Uterus (tissue), 4 donors: ENCODE measurements around the gene GPANK1. TPM values are rescaled to one million over a fixed set of nuclear protein-coding genes. Genes with fewer than 3 reads are reported as not detected.

Experiments used
- DNase-seq, 2 donors: peaks; one replicate each; pipeline ENCODE4 v3.0.0-alpha.2; 2019 to 2020
- H3K27ac ChIP-seq, 2 donors: fragments of 200-600 bp; sonication (generic); 1 replicate in 1 of 2; 2 replicates in 1 of 2; pipeline ENCODE4 v1.5.1; 2016 to 2018
- H3K27me3 ChIP-seq, 2 donors: fragments of 200-600 bp; sonication (generic); one replicate each; pipeline ENCODE4 v1.5.1; 2018 to 2019; ENCODE audit warnings: control low read depth in 1 of 2
- H3K36me3 ChIP-seq, 2 donors: fragments of 200-600 bp; sonication (generic); one replicate each; pipeline ENCODE4 v1.5.1; 2019; ENCODE audit warnings: control low read depth in 1 of 2
- H3K4me1 ChIP-seq, 2 donors: fragments of 200-600 bp; sonication (generic); one replicate each; pipeline ENCODE4 v1.5.1; 2018 to 2019; ENCODE audit warnings: control low read depth in 1 of 2
- H3K4me3 ChIP-seq, 2 donors: fragments of 200-600 bp; sonication (generic); 1 replicate in 1 of 2; 2 replicates in 1 of 2; pipeline ENCODE4 v1.5.1; 2018 to 2019; ENCODE audit warnings: mild to moderate bottlenecking in 1 of 2
- H3K9me3 ChIP-seq, 2 donors: fragments of 200-600 bp; sonication (generic); one replicate each; pipeline ENCODE4 v1.5.1; 2019; ENCODE audit warnings: control low read depth in 1 of 2
- POLR2A ChIP-seq, 2 donors: fragments of 450-650 bp; IDR thresholded peaks; one replicate each; pipeline ENCODE4 v1.6.1; 2016; ENCODE audit warnings: antibody characterized with exemption in 2 of 2, mild to moderate bottlenecking in 1 of 2, moderate library complexity in 1 of 2
- intact Hi-C: fragments of 100-400 bp; cut with DNase I; formaldehyde crosslinking; loops from one replicate; pipeline ENCODE4 v1.15.1; 2023; ENCODE audit warnings: low total_unique reads
- total RNA-seq, 4 donors: library from RNA; depleted of rRNA in 3 of 4; stranded (reverse); fragments of >200 nt in 3 of 4; gene quantifications; one replicate each; pipeline versions ENCODE4 v1.1.0 to v1.2.4, GENCODE V29; 2014 to 2023
- TF ChIP-seq, protein P1 (sequence below), 4 experiments: fragments of 200-600 bp in 2 of 4; fragments of 450-650 bp in 2 of 4; sonication (generic) in 2 of 4; IDR thresholded peaks; one replicate each; pipeline ENCODE4 v1.5.1; 2016 to 2019; ENCODE audit warnings: antibody characterized with exemption in 4 of 4, mild to moderate bottlenecking in 2 of 4, moderate library complexity in 1 of 4
- donor health status: DM: yes; HTN: yes; CAD: no.

GPANK1 gene
- total RNA-seq, 4 donors from 2014 or later: 5.1 to 25.6 (median 15.4) TPM

DNA sequence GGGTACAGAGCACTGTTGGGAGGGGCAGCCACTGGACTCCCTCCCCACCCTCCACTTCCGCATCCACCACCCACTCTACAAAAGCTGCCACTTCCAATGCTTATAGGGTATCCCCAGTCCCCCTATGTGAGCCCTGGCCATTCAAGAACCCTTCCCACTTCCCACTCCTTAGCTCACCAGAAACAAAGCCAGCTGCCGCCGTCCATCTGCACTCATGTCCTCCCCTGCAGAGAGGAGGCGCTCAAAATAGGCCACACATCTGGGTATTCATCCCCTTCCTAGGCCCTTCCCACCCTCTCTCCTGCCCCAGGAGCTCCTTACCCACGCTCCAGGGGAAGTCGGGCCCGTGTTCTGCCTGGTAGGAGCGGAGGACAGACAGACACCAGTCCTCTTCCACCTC lies 22.5 kb upstream of the GPANK1 start:
- Histone ChIP-seq H3K4me3 (no peak overlapping the region), H3K36me3 (no peaks in the 10 kb centered on the region), H3K27me3 (no peaks in the 10 kb centered on the region), H3K27ac (no peak overlapping the region), H3K9me3 (no peaks in the 10 kb centered on the region), H3K4me1 (no peaks in the 10 kb centered on the region)
- TF ChIP-seq, protein P1, sequence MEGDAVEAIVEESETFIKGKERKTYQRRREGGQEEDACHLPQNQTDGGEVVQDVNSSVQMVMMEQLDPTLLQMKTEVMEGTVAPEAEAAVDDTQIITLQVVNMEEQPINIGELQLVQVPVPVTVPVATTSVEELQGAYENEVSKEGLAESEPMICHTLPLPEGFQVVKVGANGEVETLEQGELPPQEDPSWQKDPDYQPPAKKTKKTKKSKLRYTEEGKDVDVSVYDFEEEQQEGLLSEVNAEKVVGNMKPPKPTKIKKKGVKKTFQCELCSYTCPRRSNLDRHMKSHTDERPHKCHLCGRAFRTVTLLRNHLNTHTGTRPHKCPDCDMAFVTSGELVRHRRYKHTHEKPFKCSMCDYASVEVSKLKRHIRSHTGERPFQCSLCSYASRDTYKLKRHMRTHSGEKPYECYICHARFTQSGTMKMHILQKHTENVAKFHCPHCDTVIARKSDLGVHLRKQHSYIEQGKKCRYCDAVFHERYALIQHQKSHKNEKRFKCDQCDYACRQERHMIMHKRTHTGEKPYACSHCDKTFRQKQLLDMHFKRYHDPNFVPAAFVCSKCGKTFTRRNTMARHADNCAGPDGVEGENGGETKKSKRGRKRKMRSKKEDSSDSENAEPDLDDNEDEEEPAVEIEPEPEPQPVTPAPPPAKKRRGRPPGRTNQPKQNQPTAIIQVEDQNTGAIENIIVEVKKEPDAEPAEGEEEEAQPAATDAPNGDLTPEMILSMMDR (IDR thresholded peaks at IDR 0.05): no peak
- TF ChIP-seq POLR2A (IDR thresholded peaks at IDR 0.05): no peak
- DNase-seq: no peak
- intact Hi-C loops: no loop called here

DNA sequence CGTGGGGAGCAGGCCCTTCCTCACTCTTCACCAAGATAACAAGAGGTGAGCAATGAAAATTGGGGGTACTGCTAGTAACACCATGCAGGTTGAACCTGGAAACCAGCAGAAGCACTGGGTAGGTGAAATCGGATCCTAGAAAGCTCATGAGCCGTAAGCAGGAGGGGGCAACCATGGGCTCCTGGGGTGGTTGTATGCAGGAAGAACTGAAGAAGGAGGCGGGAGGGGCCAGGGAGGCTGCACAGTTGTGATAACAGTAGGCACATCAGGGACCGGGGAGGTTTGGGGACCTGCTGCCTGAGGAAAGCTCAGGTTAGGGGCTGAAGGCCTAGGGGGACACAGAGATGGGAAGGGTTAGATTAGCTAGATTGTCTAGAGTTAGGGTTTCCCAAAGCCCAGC lies 21.7 kb upstream of the GPANK1 start:
- no peak for TF ChIP-seq POLR2A (IDR thresholded peaks at IDR 0.05)
- TF ChIP-seq, protein P1 (IDR thresholded peaks at IDR 0.05): no peak
- H3K4me1 ChIP-seq: no peaks in the 10 kb centered on the region
- H3K36me3 ChIP-seq: no peaks in the 10 kb centered on the region
- no peak overlapping the region for H3K4me3 ChIP-seq
- no peak overlapping the region for H3K27ac ChIP-seq
- DNase-seq: no peak
- intact Hi-C loops: no loop called here
- no peaks in the 10 kb centered on the region for H3K9me3 ChIP-seq
- no peaks in the 10 kb centered on the region for H3K27me3 ChIP-seq

DNA sequence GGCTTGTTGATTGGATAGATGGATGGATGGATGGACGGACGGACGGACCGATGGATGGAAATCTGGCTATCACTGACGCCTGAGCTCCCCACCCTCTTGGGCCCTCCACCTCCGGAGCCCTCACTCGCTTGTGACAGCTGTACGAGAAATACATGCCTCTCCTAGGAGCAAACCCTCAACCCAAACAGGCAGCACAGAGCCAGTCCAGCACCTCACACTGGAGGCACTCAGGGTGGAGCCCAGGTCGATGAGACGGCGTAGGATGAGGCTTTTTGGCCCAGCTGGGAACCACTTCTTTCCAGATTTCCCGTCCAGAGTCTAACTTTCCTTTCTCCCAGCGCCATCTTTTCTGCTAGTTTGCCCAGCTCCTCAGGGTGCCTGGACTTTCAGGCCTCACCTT lies 18.8 kb upstream of the GPANK1 start:
- intact Hi-C loops: loop anchor here (5.0 kb wide), 1 partner anchor 149 kb away; no protein-coding TSS in a partner anchor

DNA sequence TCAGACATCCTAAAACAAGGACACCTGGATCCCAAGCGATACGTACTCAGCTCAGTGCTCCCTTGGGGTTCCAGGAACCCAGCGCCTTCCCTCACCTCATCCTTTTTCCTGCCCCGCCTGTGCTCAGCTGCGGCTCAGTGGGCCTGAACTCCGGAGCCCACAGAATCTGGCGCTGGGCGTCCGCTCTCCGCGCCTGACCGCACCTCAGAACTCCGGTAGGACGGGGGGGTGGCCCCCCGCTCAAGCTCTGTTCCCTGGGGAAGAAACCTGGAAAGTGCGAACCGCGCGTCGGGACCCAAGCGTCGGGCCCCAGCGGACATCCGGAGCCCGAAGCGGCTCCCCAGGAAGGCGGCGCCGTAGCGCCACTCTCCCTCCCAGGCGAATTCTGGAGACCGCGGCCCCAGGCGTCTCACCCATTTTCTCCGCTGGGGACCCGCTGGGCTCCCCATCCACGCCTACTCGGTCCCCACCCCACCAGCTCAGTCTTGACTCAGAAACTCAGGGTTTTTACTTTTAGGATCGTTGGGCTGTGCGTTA lies 16.4 kb upstream of the GPANK1 start:
- peak in 1 of 2 donors; percentile 57 for DNase-seq
- TF ChIP-seq, protein P1 (IDR thresholded peaks at IDR 0.05): peak in 3 of 4 experiments; percentile 29 to 36 (median 36)
- peak in 1 of 2 donors; percentile 19 for TF ChIP-seq POLR2A (IDR thresholded peaks at IDR 0.05)

More for the DNA sequence above, 18.8 kb upstream of the GPANK1 start:
- no peak for DNase-seq
- Histone ChIP-seq H3K9me3 (no peaks in the 10 kb centered on the region), H3K27ac (no peak overlapping the region), H3K36me3 (no peaks in the 10 kb centered on the region), H3K4me3 (no peak overlapping the region), H3K4me1 (peaks cover 0 to 4% of the 10 kb centered on the region in 2 donors), H3K27me3 (no peaks in the 10 kb centered on the region)
- TF ChIP-seq POLR2A (IDR thresholded peaks at IDR 0.05): no peak
- TF ChIP-seq, protein P1 (IDR thresholded peaks at IDR 0.05): no peak

DNA sequence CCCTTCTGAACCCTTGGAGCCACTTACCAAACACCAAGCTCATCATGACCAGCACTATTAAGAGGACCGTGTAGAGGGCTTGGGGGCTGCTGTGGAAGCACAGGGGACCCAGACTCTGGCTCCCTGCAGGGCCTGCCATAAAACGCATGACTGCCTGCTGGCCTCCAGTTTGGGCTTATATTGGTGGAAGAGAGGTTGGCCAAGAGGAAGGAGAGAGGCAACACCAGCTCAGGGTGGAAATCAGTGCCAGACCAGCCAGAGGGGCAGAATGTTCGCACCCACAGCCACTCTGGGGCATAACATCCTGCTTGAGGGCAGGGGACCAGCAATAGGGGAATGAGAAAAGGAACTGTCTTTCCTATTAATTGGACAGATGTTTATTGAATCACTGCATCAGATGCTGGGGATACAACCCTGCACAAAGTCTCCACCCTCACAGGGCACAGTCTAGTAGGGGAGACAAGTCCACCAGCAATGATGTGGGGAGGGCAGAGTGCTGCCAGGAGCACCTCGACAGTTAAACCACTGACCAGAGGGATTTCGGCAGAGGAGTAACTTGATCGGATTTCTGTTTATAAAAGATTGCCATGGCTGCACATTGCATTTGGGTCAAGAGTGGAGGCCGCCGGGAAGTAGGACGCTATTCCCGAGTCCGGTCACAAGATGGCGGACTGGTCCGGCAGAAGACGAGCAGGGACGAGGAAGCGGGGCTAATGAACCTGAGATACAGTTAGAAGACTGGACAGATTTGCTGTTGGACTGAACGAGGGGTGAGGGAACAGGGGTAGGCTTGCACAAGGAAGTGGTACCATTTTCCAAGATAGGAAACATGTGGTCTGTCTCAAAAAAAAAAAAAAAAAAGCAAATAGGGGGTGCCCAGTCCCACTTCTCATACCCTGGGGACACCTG lies 15.7 kb upstream of the GPANK1 start, which contains the start of gene LY6G5C:
Gene LY6G5C (minus strand): TSS at position 842 of the 909 bp plus-strand sequence. CDS start 694 bp downstream, at position 148.
- intact Hi-C loops: loop anchor here (5.0 kb wide), 1 partner anchor 152 kb away; no protein-coding TSS in a partner anchor
- no peaks in the 10 kb centered on the region for H3K36me3 ChIP-seq
- peak within 1 kb of the TSS; percentile 40 to 56 for H3K4me3 ChIP-seq
- H3K27ac ChIP-seq: peak within 1 kb of the TSS; percentile 71 to 88
- peak; percentile 85 to 86 for DNase-seq
- no peaks in the 10 kb centered on the region for H3K27me3 ChIP-seq
- H3K9me3 ChIP-seq: no peaks in the 10 kb centered on the region
- peaks cover 0 to 4% of the 10 kb centered on the region in 2 donors for H3K4me1 ChIP-seq
- no peak for TF ChIP-seq POLR2A (IDR thresholded peaks at IDR 0.05)
- TF ChIP-seq, protein P1 (IDR thresholded peaks at IDR 0.05): peak; percentile 70 to 92 (median 82)

More for the DNA sequence above, 16.4 kb upstream of the GPANK1 start:
- intact Hi-C loops: loop anchor here (5.0 kb wide), 1 partner anchor 151 kb away; no protein-coding TSS in a partner anchor
- Histone ChIP-seq H3K4me1 (peaks cover 0 to 4% of the 10 kb centered on the region in 2 donors), H3K4me3 (peak overlapping the region; percentile 40 to 56), H3K9me3 (no peaks in the 10 kb centered on the region), H3K27ac (peak overlapping the region; percentile 71 to 88), H3K27me3 (no peaks in the 10 kb centered on the region), H3K36me3 (no peaks in the 10 kb centered on the region)
